Hepatocyte (in vitro differentiated cells): ENCODE data around the gene MZF1. TPM values are rescaled to one million over a fixed set of nuclear protein-coding genes. Genes with fewer than 3 reads are reported as not detected.

Source experiments
- DNase-seq: peaks from one replicate; pipeline ENCODE4 v3.0.0-alpha.2; 2016; ENCODE audit warnings: low spot score
- H2AFZ ChIP-seq: fragments of 200-600 bp; sonication (generic); 2 replicates; pipeline ENCODE4 v1.6.0; 2016; ENCODE audit warnings: antibody characterized with exemption, mild to moderate bottlenecking
- H3K27ac ChIP-seq: fragments of 200-600 bp; sonication (generic); 2 replicates; pipeline ENCODE4 v1.5.1; 2016; ENCODE audit warnings: mild to moderate bottlenecking
- H3K27me3 ChIP-seq: fragments of 200-600 bp; sonication (generic); 2 replicates; pipeline ENCODE4 v1.6.1; 2016
- H3K36me3 ChIP-seq: fragments of 200-600 bp; sonication (generic); replicated peaks from 2 replicates; pipeline ENCODE4 v1.5.1; 2016; ENCODE audit warnings: low read depth; ENCODE audit not compliant: insufficient read depth
- H3K4me1 ChIP-seq: fragments of 200-600 bp; sonication (generic); 2 replicates; pipeline ENCODE4 v1.5.1; 2016; ENCODE audit warnings: mild to moderate bottlenecking, moderate library complexity; ENCODE audit not compliant: insufficient read depth
- H3K4me2 ChIP-seq: fragments of 200-600 bp; sonication (generic); 2 replicates; pipeline ENCODE4 v1.6.0; 2016
- H3K4me3 ChIP-seq: fragments of 200-600 bp; sonication (generic); 2 replicates; pipeline ENCODE4 v1.5.1; 2016; ENCODE audit warnings: mild to moderate bottlenecking
- H3K79me2 ChIP-seq: fragments of 200-600 bp; sonication (generic); 2 replicates; pipeline ENCODE4 v1.6.0; 2017; ENCODE audit warnings: mild to moderate bottlenecking
- H3K9me2 ChIP-seq: fragments of 200-600 bp; sonication (generic); replicated peaks from 2 replicates; pipeline ENCODE4 v1.6.0; 2017; ENCODE audit warnings: mild to moderate bottlenecking; ENCODE audit not compliant: insufficient read depth
- H3K9me3 ChIP-seq: fragments of 200-600 bp; sonication (generic); 2 replicates; pipeline ENCODE4 v1.5.1; 2016; ENCODE audit warnings: low read depth, mild to moderate bottlenecking
- H4K20me1 ChIP-seq: fragments of 200-600 bp; sonication (generic); 2 replicates; pipeline ENCODE4 v1.6.0; 2016; ENCODE audit warnings: mild to moderate bottlenecking; ENCODE audit not compliant: insufficient read depth, poor library complexity, severe bottlenecking
- CTCF ChIP-seq: fragments of 200-600 bp; sonication (generic); IDR thresholded peaks from 2 replicates; pipeline ENCODE4 v1.5.1; 2016; ENCODE audit warnings: antibody characterized with exemption, mild to moderate bottlenecking; ENCODE audit not compliant: poor library complexity
- EZH2 ChIP-seq: fragments of 200-600 bp; sonication (generic); IDR thresholded peaks from 2 replicates; pipeline ENCODE4 v1.6.1; 2016; ENCODE audit warnings: antibody characterized with exemption, mild to moderate bottlenecking, borderline replicate concordance
- EZH2phosphoT487 ChIP-seq: fragments of 200-600 bp; sonication (generic); IDR thresholded peaks from one replicate; pipeline ENCODE4 v1.6.1; 2018; ENCODE audit warnings: antibody characterized with exemption, mild to moderate bottlenecking, low read depth, moderate library complexity; ENCODE audit not compliant: unreplicated experiment, severe bottlenecking
- WGBS: methylation state at CpG from one replicate; pipeline ENCODE4 v1.1.6; 2016; ENCODE audit warnings: low lambda C conversion rate; ENCODE audit errors: missing lambda C conversion rate; 5-methylcytosine and 5-hydroxymethylcytosine counted together
- polyA plus RNA-seq: library from polyadenylated mRNA; unstranded; fragments of >200 nt; fragmentation: Nextera tagmentation; extraction: Ambion mirVana; gene quantifications from 2 replicates; pipeline ENCODE4 v1.2.1, GENCODE V29; 2016
- total RNA-seq: library from RNA; depleted of rRNA; stranded (reverse); fragments of >200 nt; gene quantifications from 2 replicates; pipeline ENCODE4 v1.2.3, GENCODE V29; 2014

MZF1 gene
- total and polyA plus RNA-seq, 2 experiments from 2014 or later: 19.9 to 23.5 TPM

- 68% methylated on average over 3 of the region's 4 CpGs for WGBS
- peaks cover 3% of the 10 kb centered on the region for H4K20me1 ChIP-seq
- H3K27ac ChIP-seq: peak overlapping the region; percentile 95
- no peaks in the 10 kb centered on the region for H3K36me3 ChIP-seq
- H3K9me3 ChIP-seq: no peaks in the 10 kb centered on the region
- no peak for DNase-seq
- H3K79me2 ChIP-seq: peaks cover 55% of the 10 kb centered on the region
- TF ChIP-seq EZH2phosphoT487: no peak
- no peak for TF ChIP-seq EZH2
- no peak for TF ChIP-seq CTCF
- H3K4me2 ChIP-seq: peak overlapping the region; percentile 93
- H3K4me3 ChIP-seq: no peak overlapping the region
- H2AFZ ChIP-seq: no peak overlapping the region
- H3K9me2 ChIP-seq: no peaks in the 10 kb centered on the region
- H3K27me3 ChIP-seq: no peaks in the 10 kb centered on the region
- H3K4me1 ChIP-seq: peaks cover 27% of the 10 kb centered on the region
These were observed 17.7 kb downstream of the MZF1 start for GRCh38 chr19:58555369-58555885.

GRCh38 chr19:58554494-58555368, 18.4 kb downstream of the MZF1 start, which contains the start of gene CHMP2A:
Gene CHMP2A, minus strand, starts transcription at chr19:58555105. Its CDS starts 893 bp downstream, at chr19:58554212.
- Histone ChIP-seq H3K9me2 (no peaks in the 10 kb centered on the region), H3K4me1 (peaks cover 20% of the 10 kb centered on the region), H3K36me3 (no peaks in the 10 kb centered on the region), H3K9me3 (no peaks in the 10 kb centered on the region), H3K4me2 (peak within 1 kb of the TSS; percentile 94), H3K27ac (peak within 1 kb of the TSS; percentile 95), H4K20me1 (peaks cover 3% of the 10 kb centered on the region), H3K4me3 (peak within 1 kb of the TSS; percentile 50), H3K79me2 (peaks cover 48% of the 10 kb centered on the region), H2AFZ (peak within 1 kb of the TSS; percentile 23), H3K27me3 (no peaks in the 10 kb centered on the region)
- WGBS: 2% methylated on average over 68 of the region's 69 CpGs
- no peak for TF ChIP-seq EZH2
- peak; percentile 99 for DNase-seq

- peak; percentile 15 for DNase-seq
- H2AFZ ChIP-seq: no peak overlapping the region
- no peaks in the 10 kb centered on the region for H3K9me3 ChIP-seq
- WGBS: 73% methylated on average over 18 of the region's 18 CpGs
- H3K36me3 ChIP-seq: peaks cover under 1% of the 10 kb centered on the region
- H3K27ac ChIP-seq: peak overlapping the region; percentile 95
- H3K27me3 ChIP-seq: no peaks in the 10 kb centered on the region
- H3K4me1 ChIP-seq: peaks cover 19% of the 10 kb centered on the region
- TF ChIP-seq CTCF (no peak), EZH2phosphoT487 (no peak), EZH2 (no peak)
- H3K79me2 ChIP-seq: peaks cover 52% of the 10 kb centered on the region
- peaks cover 3% of the 10 kb centered on the region for H4K20me1 ChIP-seq
- peak overlapping the region; percentile 93 for H3K4me2 ChIP-seq
- H3K4me3 ChIP-seq: peak overlapping the region; percentile 50
- no peaks in the 10 kb centered on the region for H3K9me2 ChIP-seq
These were observed 19.2 kb downstream of the MZF1 start for GRCh38 chr19:58553799-58554493.

GRCh38 chr19:58552655-58553054, 20.5 kb downstream of the MZF1 start:
- Histone ChIP-seq H3K4me1 (peaks cover 19% of the 10 kb centered on the region), H3K9me3 (no peaks in the 10 kb centered on the region), H3K4me3 (no peak overlapping the region), H4K20me1 (peaks cover 14% of the 10 kb centered on the region), H3K9me2 (no peaks in the 10 kb centered on the region), H3K4me2 (no peak overlapping the region), H3K36me3 (peaks cover 4% of the 10 kb centered on the region), H3K27me3 (no peaks in the 10 kb centered on the region), H2AFZ (no peak overlapping the region), H3K79me2 (peaks cover 60% of the 10 kb centered on the region), H3K27ac (no peak overlapping the region)
- DNase-seq: no peak
- TF ChIP-seq EZH2 (no peak), CTCF (no peak), EZH2phosphoT487 (no peak)
- 97% methylated on average over 2 of the region's 2 CpGs for WGBS
